UCSD-AML1 (cell line): ENCODE measurements around the gene TENM4.

Experiments
- DNase-seq: peaks from one replicate; lab custom pipeline; 2025; ENCODE audit not compliant: unreplicated experiment; lab: John Stamatoyannopoulos, UW

Gene TENM4

GRCh38 chr11:78949976-78950690 is 490.7 kb downstream of the TENM4 start:
- no peak for DNase-seq

- no peak for DNase-seq
Observed at GRCh38 chr11:78946945-78947902, 493.6 kb downstream of the TENM4 start.

- DNase-seq = no peak
Observed at GRCh38 chr11:78943841-78944240, 497.0 kb downstream of the TENM4 start.

- DNase-seq = no peak
Observed at GRCh38 chr11:78943154-78943553, 497.7 kb downstream of the TENM4 start.

- DNase-seq = no peak
Observed at GRCh38 chr11:78941226-78941851, 499.5 kb downstream of the TENM4 start.

- no peak for DNase-seq
Observed at GRCh38 chr11:78940500-78941225, 500.2 kb downstream of the TENM4 start.

- DNase-seq = no peak
Observed at GRCh38 chr11:78938971-78939370, 501.9 kb downstream of the TENM4 start.

GRCh38 chr11:78938036-78938435 is 502.8 kb downstream of the TENM4 start:
- no peak for DNase-seq

- DNase-seq = no peak
Observed at GRCh38 chr11:78935398-78936068, 505.3 kb downstream of the TENM4 start.

GRCh38 chr11:78933350-78933749 is 507.5 kb downstream of the TENM4 start:
- no peak for DNase-seq

GRCh38 chr11:78932757-78933156 is 508.1 kb downstream of the TENM4 start:
- DNase-seq = no peak

- no peak for DNase-seq
Observed at GRCh38 chr11:78931891-78932290, 508.9 kb downstream of the TENM4 start.

- DNase-seq = no peak
Observed at GRCh38 chr11:78930810-78931523, 509.9 kb downstream of the TENM4 start.

- DNase-seq = no peak
Observed at GRCh38 chr11:78929906-78930220, 511.0 kb downstream of the TENM4 start.

- DNase-seq = no peak
Observed at GRCh38 chr11:78929207-78929905, 511.5 kb downstream of the TENM4 start.

- DNase-seq = no peak
Observed at GRCh38 chr11:78927511-78927910, 513.3 kb downstream of the TENM4 start.

- DNase-seq = no peak
Observed at GRCh38 chr11:78926633-78927338, 514.0 kb downstream of the TENM4 start.

GRCh38 chr11:78925387-78925786 is 515.4 kb downstream of the TENM4 start:
- no peak for DNase-seq
